ENCODE results near the gene SEMA3F. TPM values are rescaled to one million over a fixed set of nuclear protein-coding genes. Genes with fewer than 3 reads are reported as not detected.

The SEMA3F gene
- total RNA-seq, 6 donors from 2014 or later, result 4.2 to 76.0 (median 27.5) TPM

- peaks cover 14 to 19% (median 17%) of the 10 kb centered on the region in 4 donors for H3K4me1 ChIP-seq
- no peaks in the 10 kb centered on the region for H3K36me3 ChIP-seq
- H3K9me3 ChIP-seq, result no peaks in the 10 kb centered on the region
- no peak overlapping the region for H3K27ac ChIP-seq
- peaks cover 0 to 41% (median 16%) of the 10 kb centered on the region in 4 donors for H3K27me3 ChIP-seq
- 86 to 87% methylated on average over 16 of the region's 16 CpGs for WGBS, 2 donors
- TF ChIP-seq POLR2AphosphoS5 (IDR thresholded peaks at IDR 0.05) (no peak), EP300 (IDR thresholded peaks at IDR 0.05) (no peak), POLR2A (IDR thresholded peaks at IDR 0.05) (no peak), CTCF (IDR thresholded peaks at IDR 0.05) (no peak)
- no peak for ATAC-seq (ENCODE audit: low FRiP score in 2 of 2)
- DNase-seq, result peak in 1 of 2 donors; percentile 32
- no peak overlapping the region for H3K4me3 ChIP-seq
These were observed 47.4 kb downstream of the SEMA3F start for GRCh38 chr3:50202353-50203112.

- TF ChIP-seq POLR2A (IDR thresholded peaks at IDR 0.05) (no peak), CTCF (IDR thresholded peaks at IDR 0.05) (no peak), EP300 (IDR thresholded peaks at IDR 0.05) (no peak), POLR2AphosphoS5 (IDR thresholded peaks at IDR 0.05) (no peak)
- H3K4me3 ChIP-seq, result no peak overlapping the region
- peaks cover 14 to 19% (median 17%) of the 10 kb centered on the region in 4 donors for H3K4me1 ChIP-seq
- 70 to 88% methylated on average over 3 to 9 of the region's 9 CpGs for WGBS, 2 donors
- DNase-seq, result peak in 1 of 2 donors; percentile 57
- H3K36me3 ChIP-seq, result no peaks in the 10 kb centered on the region
- peak in 1 of 2 donors; percentile 3 for ATAC-seq (ENCODE audit: low FRiP score in 2 of 2)
- H3K27me3 ChIP-seq, result peaks cover 0 to 41% (median 16%) of the 10 kb centered on the region in 4 donors
- no peak overlapping the region for H3K27ac ChIP-seq
- no peaks in the 10 kb centered on the region for H3K9me3 ChIP-seq
These were observed 48.1 kb downstream of the SEMA3F start for GRCh38 chr3:50203113-50203808.

GRCh38 chr3:50203809-50204803 lies 49.0 kb downstream of the SEMA3F start:
- whole genome bisulfite sequencing, 2 donors, result 58 to 72% methylated on average over 8 to 12 of the region's 12 CpGs
- no peaks in the 10 kb centered on the region for H3K36me3 ChIP-seq
- DNase-seq, result no peak
- no peak overlapping the region for H3K4me3 ChIP-seq
- peaks cover 14 to 19% (median 17%) of the 10 kb centered on the region in 4 donors for H3K4me1 ChIP-seq
- no peak overlapping the region for H3K27ac ChIP-seq
- TF ChIP-seq POLR2AphosphoS5 (IDR thresholded peaks at IDR 0.05), result no peak
- no peak for TF ChIP-seq EP300 (IDR thresholded peaks at IDR 0.05)
- no peak for TF ChIP-seq POLR2A (IDR thresholded peaks at IDR 0.05)
- no peak for TF ChIP-seq CTCF (IDR thresholded peaks at IDR 0.05)
- no peak for ATAC-seq (ENCODE audit: low FRiP score in 2 of 2)
- H3K9me3 ChIP-seq, result no peaks in the 10 kb centered on the region
- H3K27me3 ChIP-seq, result peaks cover 0 to 41% (median 16%) of the 10 kb centered on the region in 4 donors

- peaks cover 14 to 19% (median 17%) of the 10 kb centered on the region in 4 donors for H3K4me1 ChIP-seq
- no peaks in the 10 kb centered on the region for H3K36me3 ChIP-seq
- peak within 1 kb of the TSS; percentile 25 to 42 (median 34) for H3K4me3 ChIP-seq
- 8 to 46% methylated on average over 3 to 11 of the region's 41 CpGs for WGBS, 2 donors
- no peak within 1 kb of the TSS for H3K27ac ChIP-seq
- peaks cover 0 to 41% (median 16%) of the 10 kb centered on the region in 4 donors for H3K27me3 ChIP-seq
- H3K9me3 ChIP-seq, result no peaks in the 10 kb centered on the region
- DNase-seq (peak in 1 of 2 donors; percentile 87), ATAC-seq (ENCODE audit: low FRiP score in 2 of 2) (peak in 1 of 2 donors; percentile 51)
- TF ChIP-seq POLR2AphosphoS5 (IDR thresholded peaks at IDR 0.05) (no peak), CTCF (IDR thresholded peaks at IDR 0.05) (no peak), POLR2A (IDR thresholded peaks at IDR 0.05) (no peak), EP300 (IDR thresholded peaks at IDR 0.05) (no peak)
These were observed 49.8 kb downstream of the SEMA3F start, which contains the start of gene SLC38A3 for GRCh38 chr3:50204804-50205412. TSS of gene SLC38A3 (plus strand) at chr3:50205271. CDS start at chr3:50214200, 8,929 bp downstream.

Data from upper lobe of left lung (tissue), 6 donors.